ENCODE measurements around the gene ATP5F1E.
A peak's percentile ranks its signal among the peaks of the same experiment; 100 is the strongest.

ATP5F1E gene

GRCh38 chr20:59064214-59064722, 32.1 kb upstream of the ATP5F1E start:
- TF ChIP-seq TAF1 (IDR thresholded peaks at IDR 0.05; ENCODE audit: low read depth): no peak
- TF ChIP-seq TEAD4 (IDR thresholded peaks at IDR 0.05): no peak
- TF ChIP-seq USF1 (IDR thresholded peaks at IDR 0.05): no peak
- TF ChIP-seq RAD21 (IDR thresholded peaks at IDR 0.05; ENCODE audit: low read depth): no peak

- TF ChIP-seq CEBPB (IDR thresholded peaks at IDR 0.05) (no peak), USF1 (IDR thresholded peaks at IDR 0.05) (no peak), EGR1 (IDR thresholded peaks at IDR 0.05) (no peak)
These were observed 31.5 kb upstream of the ATP5F1E start for GRCh38 chr20:59063358-59064213.

- TF ChIP-seq MAX (IDR thresholded peaks at IDR 0.05) (no peak), REST (IDR thresholded peaks at IDR 0.05; ENCODE audit: low read depth) (peak; percentile 65)
These were observed 29.9 kb upstream of the ATP5F1E start for GRCh38 chr20:59062081-59062480.

GRCh38 chr20:59055302-59055701, 23.2 kb upstream of the ATP5F1E start:
- no peak for TF ChIP-seq MAX (IDR thresholded peaks at IDR 0.05)
- no peak for TF ChIP-seq CEBPB (IDR thresholded peaks at IDR 0.05)
- TF ChIP-seq REST (IDR thresholded peaks at IDR 0.05; ENCODE audit: low read depth): no peak
- no peak for TF ChIP-seq FOXM1 (IDR thresholded peaks at IDR 0.05; ENCODE audit: borderline replicate concordance, low read depth)
- TF ChIP-seq EGR1 (IDR thresholded peaks at IDR 0.05): no peak
- TF ChIP-seq TAF1 (IDR thresholded peaks at IDR 0.05; ENCODE audit: low read depth): no peak
- TF ChIP-seq TEAD4 (IDR thresholded peaks at IDR 0.05): no peak
- no peak for TF ChIP-seq CREB1 (IDR thresholded peaks at IDR 0.05; ENCODE audit: low read depth)
- TF ChIP-seq ZBTB7A (IDR thresholded peaks at IDR 0.05; ENCODE audit: low read depth): no peak
- no peak for TF ChIP-seq USF1 (IDR thresholded peaks at IDR 0.05)
- no peak for TF ChIP-seq EP300 (IDR thresholded peaks at IDR 0.05; ENCODE audit: borderline replicate concordance)
- no peak for TF ChIP-seq RAD21 (IDR thresholded peaks at IDR 0.05; ENCODE audit: low read depth)
- no peak for TF ChIP-seq YY1 (IDR thresholded peaks at IDR 0.05; ENCODE audit: low read depth)

- TF ChIP-seq EGR1 (IDR thresholded peaks at IDR 0.05) (no peak), EP300 (IDR thresholded peaks at IDR 0.05; ENCODE audit: borderline replicate concordance) (no peak), MAX (IDR thresholded peaks at IDR 0.05) (no peak), CREB1 (IDR thresholded peaks at IDR 0.05; ENCODE audit: low read depth) (no peak), FOXM1 (IDR thresholded peaks at IDR 0.05; ENCODE audit: borderline replicate concordance, low read depth) (no peak), REST (IDR thresholded peaks at IDR 0.05; ENCODE audit: low read depth) (no peak), TEAD4 (IDR thresholded peaks at IDR 0.05) (no peak), NFIC (IDR thresholded peaks at IDR 0.05) (no peak), CEBPB (IDR thresholded peaks at IDR 0.05) (no peak), USF1 (IDR thresholded peaks at IDR 0.05) (no peak), TCF12 (IDR thresholded peaks at IDR 0.05; ENCODE audit: low read depth) (no peak), RAD21 (IDR thresholded peaks at IDR 0.05; ENCODE audit: low read depth) (no peak), ZBTB7A (IDR thresholded peaks at IDR 0.05; ENCODE audit: low read depth) (no peak), YY1 (IDR thresholded peaks at IDR 0.05; ENCODE audit: low read depth) (no peak)
These were observed 19.6 kb upstream of the ATP5F1E start for GRCh38 chr20:59051666-59052185.
